ENCODE measurements around the gene CMAS. TPM values are rescaled to one million over a fixed set of nuclear protein-coding genes. Genes with fewer than 3 reads are reported as not detected.

CMAS gene
- total and polyA plus RNA-seq, 2 experiments from 2014 or later = 61.2 to 118 TPM

DNA sequence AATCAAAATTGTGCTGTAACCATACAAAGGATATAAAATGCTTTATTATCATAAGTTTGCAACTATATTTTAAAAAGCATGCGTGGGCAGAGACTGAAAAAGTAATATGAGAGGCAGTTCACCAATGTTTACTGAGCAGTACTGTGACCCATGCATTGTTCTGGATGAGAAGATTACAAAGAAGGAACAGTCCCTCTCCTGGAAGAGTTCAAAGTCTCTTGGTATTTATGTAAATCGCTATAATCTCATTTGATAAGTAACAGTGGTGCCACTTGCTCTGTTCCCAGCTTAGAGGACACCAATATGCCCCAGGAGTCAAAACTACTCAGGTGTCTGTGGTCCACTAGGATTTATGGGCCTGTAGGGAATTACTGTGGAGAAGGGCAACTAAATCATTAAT, 2.1 kb upstream of the CMAS start (continued):
- TF ChIP-seq ZNF462 (CRISPR knock-in tag; IDR thresholded peaks at IDR 0.05) (no peak), ETS1 (IDR thresholded peaks at IDR 0.05) (no peak), EZH2phosphoT487 (IDR thresholded peaks at IDR 0.05; ENCODE audit: unreplicated experiment) (no peak)

DNA sequence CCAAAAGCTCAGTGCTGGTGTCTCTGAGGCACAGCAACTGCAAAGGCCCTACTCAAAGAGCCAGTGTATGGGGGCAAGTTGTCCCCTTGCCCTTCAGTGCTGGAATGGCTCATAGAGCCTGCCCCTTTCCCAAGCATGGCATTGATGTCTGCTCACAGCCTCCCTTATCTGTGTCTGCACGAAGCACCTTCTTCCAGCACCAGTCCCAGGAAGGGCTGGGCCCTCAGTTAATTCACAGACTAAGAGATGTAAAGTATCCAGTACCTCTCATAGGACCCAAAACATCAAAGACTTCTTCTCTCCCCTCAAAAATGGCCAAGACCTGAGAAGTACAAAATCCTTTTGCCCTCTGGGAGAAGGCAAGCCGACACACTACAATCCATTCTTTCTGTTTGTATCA, 1.6 kb upstream of the CMAS start:
- no peaks in the 10 kb centered on the region for H3K9me2 ChIP-seq (ENCODE audit: insufficient read depth)
- peaks cover 20% of the 10 kb centered on the region for H3K4me1 ChIP-seq (ENCODE audit: insufficient read depth)
- H3K27me3 ChIP-seq (ENCODE audit: insufficient read depth) = no peaks in the 10 kb centered on the region
- DNase-seq (ENCODE audit: low spot score) = no peak
- Mint-ChIP-seq H3K27ac (no peak overlapping the region), H3K27me3 (ENCODE audit: insufficient read depth, low read depth, poor library complexity) (peaks cover 6% of the 10 kb centered on the region), H3K36me3 (ENCODE audit: low read depth) (peaks cover 6% of the 10 kb centered on the region; the same call in 2 of the 3 replicates), H3K9me3 (no peaks in the 10 kb centered on the region), H3K4me3 (no peak overlapping the region), H3K4me1 (peaks cover 25% of the 10 kb centered on the region)
- ATAC-seq = no peak
- H3K79me2 ChIP-seq (replicated peaks; ENCODE audit: insufficient read depth) = peaks cover 18% of the 10 kb centered on the region
- H3F3A ChIP-seq (replicated peaks; ENCODE audit: low read depth) = peaks cover 8% of the 10 kb centered on the region; the same call in 1 of the 2 replicates
- no peak overlapping the region for H2AFZ ChIP-seq
- no peak overlapping the region for H3K4me2 ChIP-seq
- no peaks in the 10 kb centered on the region for H3K36me3 ChIP-seq (ENCODE audit: insufficient read depth)
- no peak overlapping the region for H3K4me3 ChIP-seq
- H3K27ac ChIP-seq (ENCODE audit: low read depth) = no peak overlapping the region
- H4K20me1 ChIP-seq (replicated peaks; ENCODE audit: insufficient read depth) = no peaks in the 10 kb centered on the region
- TF ChIP-seq REST (IDR thresholded peaks at IDR 0.05; ENCODE audit: unreplicated experiment) (no peak), NANOG (IDR thresholded peaks at IDR 0.05; ENCODE audit: borderline replicate concordance) (no peak), JUNB (IDR thresholded peaks at IDR 0.05; ENCODE audit: unreplicated experiment) (no peak), EZH2 (IDR thresholded peaks at IDR 0.05; ENCODE audit: low read depth, unreplicated experiment) (no peak), CREB1 (CRISPR knock-in tag; IDR thresholded peaks at IDR 0.05; ENCODE audit: low read depth) (no peak), POLR2AphosphoS5 (IDR thresholded peaks at IDR 0.05; ENCODE audit: low read depth) (no peak), STAT1 (IDR thresholded peaks at IDR 0.05; ENCODE audit: unreplicated experiment) (no peak)
- TF ChIP-seq, protein P1, sequence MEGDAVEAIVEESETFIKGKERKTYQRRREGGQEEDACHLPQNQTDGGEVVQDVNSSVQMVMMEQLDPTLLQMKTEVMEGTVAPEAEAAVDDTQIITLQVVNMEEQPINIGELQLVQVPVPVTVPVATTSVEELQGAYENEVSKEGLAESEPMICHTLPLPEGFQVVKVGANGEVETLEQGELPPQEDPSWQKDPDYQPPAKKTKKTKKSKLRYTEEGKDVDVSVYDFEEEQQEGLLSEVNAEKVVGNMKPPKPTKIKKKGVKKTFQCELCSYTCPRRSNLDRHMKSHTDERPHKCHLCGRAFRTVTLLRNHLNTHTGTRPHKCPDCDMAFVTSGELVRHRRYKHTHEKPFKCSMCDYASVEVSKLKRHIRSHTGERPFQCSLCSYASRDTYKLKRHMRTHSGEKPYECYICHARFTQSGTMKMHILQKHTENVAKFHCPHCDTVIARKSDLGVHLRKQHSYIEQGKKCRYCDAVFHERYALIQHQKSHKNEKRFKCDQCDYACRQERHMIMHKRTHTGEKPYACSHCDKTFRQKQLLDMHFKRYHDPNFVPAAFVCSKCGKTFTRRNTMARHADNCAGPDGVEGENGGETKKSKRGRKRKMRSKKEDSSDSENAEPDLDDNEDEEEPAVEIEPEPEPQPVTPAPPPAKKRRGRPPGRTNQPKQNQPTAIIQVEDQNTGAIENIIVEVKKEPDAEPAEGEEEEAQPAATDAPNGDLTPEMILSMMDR (conservative IDR thresholded peaks at IDR 0.05; ENCODE audit: low read depth in 2 of 2) = no peak

All from GM23338 (cell line).